ENCODE results near the gene KCNIP1. TPM values are rescaled to one million over a fixed set of nuclear protein-coding genes. Genes with fewer than 3 reads are reported as not detected.

The KCNIP1 gene
- total and polyA plus RNA-seq, 2 of the 8 experiments (the other 6 are each of a cell fraction or from before 2014, with no cell fraction given), result 0.52 to 0.83 TPM

DNA sequence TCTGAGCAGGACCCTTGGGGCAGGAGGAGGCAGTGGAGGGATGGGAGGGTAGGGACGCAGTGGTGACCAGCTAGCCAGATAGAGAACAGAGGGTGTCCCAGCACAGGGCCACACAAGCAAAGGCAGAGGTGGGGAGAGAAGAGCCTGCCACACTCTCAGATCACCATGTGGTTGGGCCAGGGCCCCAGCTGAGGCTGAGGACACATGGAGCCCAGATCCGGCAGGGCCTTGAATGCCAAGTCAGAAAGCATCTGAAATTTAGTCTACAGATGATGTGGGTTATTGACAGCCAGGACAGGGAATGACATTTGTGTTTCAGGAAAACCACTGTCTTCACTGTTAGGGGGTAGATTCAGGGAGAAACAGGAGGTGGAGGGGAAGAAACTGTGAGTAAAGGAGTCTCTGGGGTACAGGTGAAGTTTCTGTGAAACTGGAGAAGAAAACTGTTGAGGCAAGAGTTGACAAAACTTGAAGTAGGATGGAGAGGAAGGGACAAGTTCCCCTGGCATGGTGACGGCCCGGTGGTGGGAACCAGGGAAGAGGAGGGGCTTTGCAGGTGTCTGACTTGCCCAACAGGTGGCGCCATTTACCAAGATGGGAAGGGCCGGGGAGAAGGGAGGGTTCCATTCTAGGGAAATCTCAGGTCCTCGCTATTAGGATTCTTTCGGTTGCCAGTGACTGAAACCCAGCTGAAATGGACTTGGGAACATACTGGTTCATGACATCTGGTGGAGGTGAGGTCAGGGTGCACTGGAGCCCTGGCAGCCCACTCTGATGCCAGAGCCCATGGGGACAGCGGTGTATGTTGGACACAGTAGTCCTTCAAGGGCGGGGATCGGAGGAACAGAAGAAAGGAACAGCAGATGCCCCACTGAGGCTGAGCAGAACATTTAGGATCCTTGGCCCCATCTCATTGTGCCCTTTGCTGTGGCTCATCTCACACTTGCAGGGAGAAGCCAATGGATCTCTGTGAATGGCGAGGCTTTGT is 100.1 kb downstream of the KCNIP1 start (continued):
- TF ChIP-seq, protein P1, sequence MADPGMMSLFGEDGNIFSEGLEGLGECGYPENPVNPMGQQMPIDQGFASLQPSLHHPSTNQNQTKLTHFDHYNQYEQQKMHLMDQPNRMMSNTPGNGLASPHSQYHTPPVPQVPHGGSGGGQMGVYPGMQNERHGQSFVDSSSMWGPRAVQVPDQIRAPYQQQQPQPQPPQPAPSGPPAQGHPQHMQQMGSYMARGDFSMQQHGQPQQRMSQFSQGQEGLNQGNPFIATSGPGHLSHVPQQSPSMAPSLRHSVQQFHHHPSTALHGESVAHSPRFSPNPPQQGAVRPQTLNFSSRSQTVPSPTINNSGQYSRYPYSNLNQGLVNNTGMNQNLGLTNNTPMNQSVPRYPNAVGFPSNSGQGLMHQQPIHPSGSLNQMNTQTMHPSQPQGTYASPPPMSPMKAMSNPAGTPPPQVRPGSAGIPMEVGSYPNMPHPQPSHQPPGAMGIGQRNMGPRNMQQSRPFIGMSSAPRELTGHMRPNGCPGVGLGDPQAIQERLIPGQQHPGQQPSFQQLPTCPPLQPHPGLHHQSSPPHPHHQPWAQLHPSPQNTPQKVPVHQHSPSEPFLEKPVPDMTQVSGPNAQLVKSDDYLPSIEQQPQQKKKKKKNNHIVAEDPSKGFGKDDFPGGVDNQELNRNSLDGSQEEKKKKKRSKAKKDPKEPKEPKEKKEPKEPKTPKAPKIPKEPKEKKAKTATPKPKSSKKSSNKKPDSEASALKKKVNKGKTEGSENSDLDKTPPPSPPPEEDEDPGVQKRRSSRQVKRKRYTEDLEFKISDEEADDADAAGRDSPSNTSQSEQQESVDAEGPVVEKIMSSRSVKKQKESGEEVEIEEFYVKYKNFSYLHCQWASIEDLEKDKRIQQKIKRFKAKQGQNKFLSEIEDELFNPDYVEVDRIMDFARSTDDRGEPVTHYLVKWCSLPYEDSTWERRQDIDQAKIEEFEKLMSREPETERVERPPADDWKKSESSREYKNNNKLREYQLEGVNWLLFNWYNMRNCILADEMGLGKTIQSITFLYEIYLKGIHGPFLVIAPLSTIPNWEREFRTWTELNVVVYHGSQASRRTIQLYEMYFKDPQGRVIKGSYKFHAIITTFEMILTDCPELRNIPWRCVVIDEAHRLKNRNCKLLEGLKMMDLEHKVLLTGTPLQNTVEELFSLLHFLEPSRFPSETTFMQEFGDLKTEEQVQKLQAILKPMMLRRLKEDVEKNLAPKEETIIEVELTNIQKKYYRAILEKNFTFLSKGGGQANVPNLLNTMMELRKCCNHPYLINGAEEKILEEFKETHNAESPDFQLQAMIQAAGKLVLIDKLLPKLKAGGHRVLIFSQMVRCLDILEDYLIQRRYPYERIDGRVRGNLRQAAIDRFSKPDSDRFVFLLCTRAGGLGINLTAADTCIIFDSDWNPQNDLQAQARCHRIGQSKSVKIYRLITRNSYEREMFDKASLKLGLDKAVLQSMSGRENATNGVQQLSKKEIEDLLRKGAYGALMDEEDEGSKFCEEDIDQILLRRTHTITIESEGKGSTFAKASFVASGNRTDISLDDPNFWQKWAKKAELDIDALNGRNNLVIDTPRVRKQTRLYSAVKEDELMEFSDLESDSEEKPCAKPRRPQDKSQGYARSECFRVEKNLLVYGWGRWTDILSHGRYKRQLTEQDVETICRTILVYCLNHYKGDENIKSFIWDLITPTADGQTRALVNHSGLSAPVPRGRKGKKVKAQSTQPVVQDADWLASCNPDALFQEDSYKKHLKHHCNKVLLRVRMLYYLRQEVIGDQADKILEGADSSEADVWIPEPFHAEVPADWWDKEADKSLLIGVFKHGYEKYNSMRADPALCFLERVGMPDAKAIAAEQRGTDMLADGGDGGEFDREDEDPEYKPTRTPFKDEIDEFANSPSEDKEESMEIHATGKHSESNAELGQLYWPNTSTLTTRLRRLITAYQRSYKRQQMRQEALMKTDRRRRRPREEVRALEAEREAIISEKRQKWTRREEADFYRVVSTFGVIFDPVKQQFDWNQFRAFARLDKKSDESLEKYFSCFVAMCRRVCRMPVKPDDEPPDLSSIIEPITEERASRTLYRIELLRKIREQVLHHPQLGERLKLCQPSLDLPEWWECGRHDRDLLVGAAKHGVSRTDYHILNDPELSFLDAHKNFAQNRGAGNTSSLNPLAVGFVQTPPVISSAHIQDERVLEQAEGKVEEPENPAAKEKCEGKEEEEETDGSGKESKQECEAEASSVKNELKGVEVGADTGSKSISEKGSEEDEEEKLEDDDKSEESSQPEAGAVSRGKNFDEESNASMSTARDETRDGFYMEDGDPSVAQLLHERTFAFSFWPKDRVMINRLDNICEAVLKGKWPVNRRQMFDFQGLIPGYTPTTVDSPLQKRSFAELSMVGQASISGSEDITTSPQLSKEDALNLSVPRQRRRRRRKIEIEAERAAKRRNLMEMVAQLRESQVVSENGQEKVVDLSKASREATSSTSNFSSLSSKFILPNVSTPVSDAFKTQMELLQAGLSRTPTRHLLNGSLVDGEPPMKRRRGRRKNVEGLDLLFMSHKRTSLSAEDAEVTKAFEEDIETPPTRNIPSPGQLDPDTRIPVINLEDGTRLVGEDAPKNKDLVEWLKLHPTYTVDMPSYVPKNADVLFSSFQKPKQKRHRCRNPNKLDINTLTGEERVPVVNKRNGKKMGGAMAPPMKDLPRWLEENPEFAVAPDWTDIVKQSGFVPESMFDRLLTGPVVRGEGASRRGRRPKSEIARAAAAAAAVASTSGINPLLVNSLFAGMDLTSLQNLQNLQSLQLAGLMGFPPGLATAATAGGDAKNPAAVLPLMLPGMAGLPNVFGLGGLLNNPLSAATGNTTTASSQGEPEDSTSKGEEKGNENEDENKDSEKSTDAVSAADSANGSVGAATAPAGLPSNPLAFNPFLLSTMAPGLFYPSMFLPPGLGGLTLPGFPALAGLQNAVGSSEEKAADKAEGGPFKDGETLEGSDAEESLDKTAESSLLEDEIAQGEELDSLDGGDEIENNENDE (IDR thresholded peaks at IDR 0.05; ENCODE audit: insufficient replicate concordance, low read length), result no peak
- TF ChIP-seq PHF8 (conservative IDR thresholded peaks at IDR 0.05; ENCODE audit: low read depth, low read length) (no peak), RAD21 (IDR thresholded peaks at IDR 0.05 in 1 of 2, conservative IDR thresholded peaks at IDR 0.05 in 1 of 2; ENCODE audit: low read depth in 2 of 2, low read length in 2 of 2) (peak; percentile 95), POU5F1 (IDR thresholded peaks at IDR 0.05; ENCODE audit: low read depth, low read length) (no peak), CHD2 (IDR thresholded peaks at IDR 0.05; ENCODE audit: low read length) (no peak), SAP30 (IDR thresholded peaks at IDR 0.05; ENCODE audit: insufficient read depth, insufficient replicate concordance, low read length) (no peak), RBBP5 (IDR thresholded peaks at IDR 0.05; ENCODE audit: borderline replicate concordance, low read depth, low read length) (no peak)

Measured in H1 (cell line).